ENCODE measurements around the gene PPM1E.

GRCh38 chr17:58947411-58947810 lies 191.8 kb downstream of the PPM1E start:
- TF ChIP-seq CTCF (IDR thresholded peaks at IDR 0.05; ENCODE audit: poor library complexity, severe bottlenecking) (no peak), MXI1 (conservative IDR thresholded peaks at IDR 0.05; ENCODE audit: poor library complexity, severe bottlenecking) (no peak), POLR2AphosphoS5 (IDR thresholded peaks at IDR 0.05) (no peak), EZH2 (IDR thresholded peaks at IDR 0.05; ENCODE audit: borderline replicate concordance, insufficient read depth, low read length, poor library complexity, severe bottlenecking) (no peak), SMC3 (conservative IDR thresholded peaks at IDR 0.05; ENCODE audit: poor library complexity) (no peak), REST (IDR thresholded peaks at IDR 0.05; ENCODE audit: borderline replicate concordance) (no peak), TAF1 (IDR thresholded peaks at IDR 0.05; ENCODE audit: low read depth) (no peak)
